A549 (cell line): ENCODE data around the gene SEC16A. TPM values are rescaled to one million over a fixed set of nuclear protein-coding genes. Genes with fewer than 3 reads are reported as not detected.

Experiments used
- ATAC-seq, 2 experiments: fragments of 200-7000 bp in 1 of 2; fragments of >200 bp in 1 of 2; cut with Nextera tagmentation in 1 of 2; cut with Tn5 transposase in 1 of 2; 3 replicates each; pipeline versions ENCODE4 v1.8.0 to v1.9.1; 2018 to 2020; ENCODE audit warnings: mild to moderate bottlenecking in 1 of 2, moderate library complexity in 1 of 2
- CTCF ChIA-PET: fragments of 300-600 bp; sonication (Branson Sonifier 250); formaldehyde crosslinking; extraction: SDS; loops from one replicate; lab custom pipeline; 2021; ENCODE audit warnings: antibody characterized with exemption, inconsistent platforms; lab: Yijun Ruan, JAX
- POLR2A ChIA-PET: fragments of 350-600 bp; formaldehyde crosslinking; extraction: SDS; loops from one replicate; lab custom pipeline; 2021; ENCODE audit warnings: antibody characterized with exemption, inconsistent platforms; lab: Yijun Ruan, JAX
- DNase-seq, 2 experiments: peaks; one replicate each; pipeline versions ENCODE4 v3.0.0 to v3.0.0-alpha.2; 2011 to 2016; ENCODE audit warnings: low read depth in 1 of 2, low spot score in 1 of 2
- FAIRE-seq: peaks from 2 replicates; lab custom pipeline; 2011; peaks lifted over from hg19 to GRCh38; lab: Jason Lieb, UNC
- H3K27ac ChIP-seq, 2 experiments: fragments of >200 bp; sonication (Bioruptor Twin); formaldehyde crosslinking; 3 replicates each; pipeline ENCODE4 v1.5.1; 2016 to 2017
- H3K4me1 ChIP-seq: fragments of >200 bp; sonication (Bioruptor Twin); formaldehyde crosslinking; 3 replicates; pipeline ENCODE4 v1.6.1; 2016
- H3K4me2 ChIP-seq: fragments of >200 bp; sonication (Bioruptor Twin); formaldehyde crosslinking; 3 replicates; pipeline ENCODE4 v1.6.1; 2016
- H3K4me3 ChIP-seq: fragments of >200 bp; sonication (Bioruptor Twin); formaldehyde crosslinking; 3 replicates; pipeline ENCODE4 v1.5.1; 2016
- H3K9me3 ChIP-seq: fragments of >200 bp; sonication (Bioruptor Twin); formaldehyde crosslinking; 3 replicates; pipeline ENCODE4 v1.6.1; 2016
- BHLHE40 ChIP-seq: IDR thresholded peaks from 2 replicates; pipeline ENCODE4 v1.6.1; 2012; ENCODE audit warnings: low read depth, low read length, inconsistent platforms
- CBX8 ChIP-seq: fragments of 200-600 bp; sonication (generic); IDR thresholded peaks from 2 replicates; pipeline ENCODE4 v1.6.1; 2016
- CEBPB ChIP-seq, 2 experiments: fragments of >200 bp in 1 of 2; sonication (Bioruptor Twin) in 1 of 2; formaldehyde crosslinking in 1 of 2; IDR thresholded peaks; 2 replicates each; pipeline ENCODE4 v1.6.1; 2012 to 2016
- CHD4 ChIP-seq: fragments of 200-600 bp; sonication (generic); IDR thresholded peaks from 2 replicates; pipeline ENCODE4 v1.6.1; 2016; ENCODE audit warnings: antibody characterized with exemption, mild to moderate bottlenecking, borderline replicate concordance
- CTCF ChIP-seq: fragments of >200 bp; sonication (Bioruptor Twin); formaldehyde crosslinking; IDR thresholded peaks from 3 replicates; pipeline ENCODE4 v1.5.1; 2016
- E2F6 ChIP-seq: IDR thresholded peaks from 2 replicates; pipeline ENCODE4 v1.6.1; 2012; ENCODE audit warnings: low read depth, borderline replicate concordance
- EP300 ChIP-seq, 2 experiments: fragments of >200 bp; sonication (Bioruptor Twin); formaldehyde crosslinking; IDR thresholded peaks; 2 replicates in 1 of 2; 3 replicates in 1 of 2; pipeline ENCODE4 v1.6.1; 2016 to 2017
- FOSL2 ChIP-seq, 2 experiments: fragments of 450-650 bp in 1 of 2; fragments of >200 bp in 1 of 2; sonication (Bioruptor Twin) in 1 of 2; formaldehyde crosslinking; IDR thresholded peaks; 2 replicates each; pipeline versions ENCODE4 v1.5.0 to v1.6.1; 2016 to 2020; ENCODE audit warnings: mild to moderate bottlenecking in 1 of 2, moderate library complexity in 1 of 2
- HMGXB4 ChIP-seq: fragments of 250-450 bp; sonication (Bioruptor Pico); IDR thresholded peaks from 2 replicates; pipeline ENCODE4 v1.5.0; 2021; ENCODE audit warnings: mild to moderate bottlenecking, moderate library complexity, borderline replicate concordance
- HOXA7 ChIP-seq: fragments of 250-450 bp; sonication (Bioruptor Pico); IDR thresholded peaks from 2 replicates; pipeline ENCODE4 v1.5.0; 2020; ENCODE audit warnings: mild to moderate bottlenecking, moderate library complexity
- HOXB5 ChIP-seq: fragments of 250-450 bp; sonication (Bioruptor Pico); IDR thresholded peaks from 2 replicates; pipeline ENCODE4 v1.5.0; 2020; ENCODE audit warnings: mild to moderate bottlenecking, moderate library complexity
- KDM1A ChIP-seq: fragments of 200-600 bp; sonication (generic); IDR thresholded peaks from 2 replicates; pipeline ENCODE4 v1.6.1; 2016; ENCODE audit warnings: low read depth, mild to moderate bottlenecking
- KDM5A ChIP-seq: fragments of 200-600 bp; sonication (generic); IDR thresholded peaks from 2 replicates; pipeline ENCODE4 v1.6.1; 2016; ENCODE audit warnings: antibody characterized with exemption, mild to moderate bottlenecking
- MAFK ChIP-seq: fragments of 450-650 bp; IDR thresholded peaks from 2 replicates; pipeline ENCODE4 v1.6.1; 2014; ENCODE audit not compliant: partially characterized antibody
- MYC ChIP-seq: IDR thresholded peaks from 2 replicates; pipeline ENCODE4 v1.6.1; 2012; ENCODE audit warnings: mild to moderate bottlenecking, inconsistent platforms, low read length, improper control_type of control experiment, borderline replicate concordance
- NFE2L2 ChIP-seq: fragments of 150-350 bp; conservative IDR thresholded peaks from 2 replicates; pipeline ENCODE4 v1.6.1; 2014; ENCODE audit warnings: low read length
- PBX3 ChIP-seq: IDR thresholded peaks from 2 replicates; pipeline ENCODE4 v1.6.1; 2012
- PHF8 ChIP-seq: fragments of 200-600 bp; sonication (generic); IDR thresholded peaks from 2 replicates; pipeline ENCODE4 v1.6.1; 2016; ENCODE audit warnings: low read depth, mild to moderate bottlenecking, antibody characterized with exemption, moderate library complexity, borderline replicate concordance
- POLR2A ChIP-seq: IDR thresholded peaks from 2 replicates; pipeline ENCODE4 v1.6.1; 2012; ENCODE audit warnings: mild to moderate bottlenecking, low read length
- POLR2AphosphoS2 ChIP-seq: conservative IDR thresholded peaks from 2 replicates; pipeline ENCODE4 v1.6.1; 2012; ENCODE audit warnings: low read length, improper control_type of control experiment, inconsistent platforms
- RAD21 ChIP-seq, 2 experiments: fragments of >200 bp in 1 of 2; sonication (Bioruptor Twin) in 1 of 2; formaldehyde crosslinking in 1 of 2; IDR thresholded peaks in 1 of 2; conservative IDR thresholded peaks in 1 of 2; 2 replicates in 1 of 2; 3 replicates in 1 of 2; pipeline ENCODE4 v1.6.1; 2012 to 2018; ENCODE audit warnings: inconsistent platforms in 1 of 2
- TFCP2L1 ChIP-seq: fragments of 250-450 bp; sonication (Bioruptor Pico); IDR thresholded peaks from 2 replicates; pipeline ENCODE4 v1.5.0; 2021; ENCODE audit warnings: mild to moderate bottlenecking
- ZNF302 ChIP-seq: fragments of 250-450 bp; sonication (Bioruptor Pico); IDR thresholded peaks from 2 replicates; pipeline ENCODE4 v1.9.0; 2021; ENCODE audit warnings: inconsistent platforms, mild to moderate bottlenecking, moderate library complexity
- WGBS: methylation state at CpG from one replicate; pipeline ENCODE4 v1.1.6; 2017; ENCODE audit errors: missing lambda C conversion rate; 5-methylcytosine and 5-hydroxymethylcytosine counted together
- polyA plus RNA-seq, 4 experiments: library from polyadenylated mRNA; depleted of rRNA in 3 of 4; stranded (reverse); fragments of >200 nt; fragmentation: RNase III in 1 of 4; extraction: RNeasy Plus Mini Kit Qiagen cat#74134 plus additional on column Dnase treatment in 1 of 4; gene quantifications; 2 replicates in 3 of 4; 3 replicates in 1 of 4; pipeline ENCODE4 v1.2.3, GENCODE V29; 2011 to 2017

Gene SEC16A
- polyA plus RNA-seq, 2 of the 4 experiments (the other 2 are of a cell fraction) = 24.2 to 38.0 TPM

GRCh38 chr9:136405481-136405880, 77.4 kb downstream of the SEC16A start:
- POLR2A ChIA-PET = no interaction called here
- 80% methylated on average over 7 of the region's 7 CpGs for WGBS
- no peak for FAIRE-seq
- Histone ChIP-seq H3K4me2 (no peak overlapping the region), H3K27ac (no peak overlapping the region), H3K4me1 (peaks cover 12% of the 10 kb centered on the region; the same call in 2 of the 3 replicates)
- no peak for DNase-seq
- CTCF ChIA-PET = interaction anchor here (0.9 to 1.3 kb wide), 2 partner anchors 22 to 35 kb away, joined by 3 to 4 read pairs; no protein-coding TSS in a partner anchor
- no peak for ATAC-seq
- TF ChIP-seq PBX3 = no peak
- no peak for TF ChIP-seq MYC
- no peak for TF ChIP-seq E2F6
- TF ChIP-seq CEBPB (IDR thresholded peaks at IDR 0.05) = peak in 1 of 2 experiments; percentile 35; a peak in 1 of 4 replicates
- TF ChIP-seq, all 56 proteins: peak for 1
- Histone ChIP-seq H3K9me3 (no peaks in the 10 kb centered on the region), H3K4me3 (no peak overlapping the region)

GRCh38 chr9:136404801-136405136, 78.1 kb downstream of the SEC16A start:
- H3K4me2 ChIP-seq = no peak overlapping the region
- 87% methylated on average over 14 of the region's 14 CpGs for WGBS
- no peak for FAIRE-seq
- TF ChIP-seq FOSL2 (IDR thresholded peaks at IDR 0.05) (no peak), FOSL2 (CRISPR knock-in tag; IDR thresholded peaks at IDR 0.05) (no peak), RAD21 (conservative IDR thresholded peaks at IDR 0.05 in 1 of 2, IDR thresholded peaks at IDR 0.05 in 1 of 2) (no peak), HOXA7 (CRISPR knock-in tag) (no peak), KDM5A (no peak), TFCP2L1 (CRISPR knock-in tag) (no peak), POLR2AphosphoS2 (no peak), PHF8 (no peak), MAFK (no peak), ZNF302 (no peak), POLR2A (no peak)
- H3K4me3 ChIP-seq = no peak overlapping the region
- POLR2A ChIA-PET = no interaction called here
- H3K9me3 ChIP-seq = no peaks in the 10 kb centered on the region
- DNase-seq = no peak
- CTCF ChIA-PET = interaction anchor here (0.9 to 1.3 kb wide), 3 partner anchors 9 to 42 kb away, joined by 3 to 4 read pairs (median 3); partner anchors contain the start of gene DNLZ
- peaks cover 15% of the 10 kb centered on the region; the same call in 2 of the 3 replicates for H3K4me1 ChIP-seq
- no peak for ATAC-seq
- H3K27ac ChIP-seq = no peak overlapping the region

- WGBS = 94% methylated on average over 32 of the region's 32 CpGs
- POLR2A ChIA-PET = no interaction called here
- Histone ChIP-seq H3K4me1 (peaks cover 11% of the 10 kb centered on the region; the same call in 2 of the 3 replicates), H3K4me2 (no peak overlapping the region), H3K4me3 (no peak overlapping the region), H3K9me3 (no peaks in the 10 kb centered on the region), H3K27ac (no peak overlapping the region)
- CTCF ChIA-PET = interaction anchor here (0.9 to 3.8 kb wide), 7 partner anchors 8 to 226 kb away, joined by 3 to 19 read pairs (median 4); partner anchors contain the start of gene DNLZ
- FAIRE-seq = no peak
- no peak for DNase-seq
- ATAC-seq = no peak
- no peak for TF ChIP-seq KDM1A
- TF ChIP-seq CTCF = no peak
- TF ChIP-seq CBX8 = no peak
- TF ChIP-seq HMGXB4 (CRISPR knock-in tag) = no peak
- no peak for TF ChIP-seq POLR2AphosphoS2
- TF ChIP-seq PBX3 = no peak
- TF ChIP-seq CHD4 = no peak
- no peak for TF ChIP-seq HOXB5 (CRISPR knock-in tag)
- TF ChIP-seq E2F6 = no peak
- no peak for TF ChIP-seq NFE2L2
- no peak for TF ChIP-seq MAFK
- no peak for TF ChIP-seq BHLHE40
- TF ChIP-seq EP300 (IDR thresholded peaks at IDR 0.05) = no peak
Measured at GRCh38 chr9:136403915-136404800, 78.7 kb downstream of the SEC16A start.
